ENCODE data around the gene GGT6.
A peak's percentile ranks its signal among the peaks of the same experiment; 100 is the strongest.
"Not testable (repeated sequence)": the region's sequence is repeated elsewhere in the genome, so short reads cannot be mapped to it uniquely, and the experiment has no call there.

Gene GGT6

DNA sequence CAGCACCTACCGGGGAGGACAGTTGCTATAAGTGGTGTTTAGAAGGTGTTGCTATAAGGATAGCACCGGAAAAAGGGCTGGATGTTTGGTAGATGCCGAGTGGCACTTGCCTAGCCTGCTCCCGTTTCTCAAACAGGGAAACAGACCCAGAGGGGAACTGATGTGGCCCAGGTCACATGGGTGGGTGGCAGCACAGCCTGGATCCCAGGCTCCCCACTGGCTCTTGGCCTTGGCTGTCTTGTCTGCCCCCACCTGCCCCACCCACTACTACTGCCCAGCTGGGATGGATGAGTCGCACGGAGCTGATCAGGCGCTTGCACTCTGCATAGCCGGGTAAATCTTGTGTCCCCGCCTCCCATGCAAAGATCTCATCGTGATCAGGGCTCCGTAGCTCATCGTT is 31.2 kb upstream of the GGT6 start:
- no peak for ATAC-seq

DNA sequence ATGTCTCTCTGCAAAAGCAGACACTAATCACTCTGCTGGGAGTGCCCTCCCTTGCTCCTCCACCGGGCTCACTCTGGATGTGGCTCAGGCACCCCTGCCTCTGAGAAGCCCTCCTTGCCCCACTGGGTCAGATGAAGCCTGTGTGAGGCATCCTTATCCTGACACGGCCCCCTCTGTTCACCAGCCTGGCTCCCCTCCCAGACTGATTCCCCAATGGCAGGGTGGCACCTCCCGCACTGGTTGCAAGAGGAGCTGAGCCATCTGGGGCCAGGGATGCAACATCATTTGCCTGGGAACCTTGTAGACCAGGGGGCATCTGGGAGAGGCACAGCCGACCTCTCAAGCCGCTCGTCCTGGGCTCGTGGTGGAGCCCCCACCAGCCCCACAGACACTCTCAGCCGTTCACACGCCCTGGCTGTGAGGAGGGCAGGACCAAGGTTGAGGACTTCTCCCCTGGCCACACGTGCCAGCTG is 30.6 kb upstream of the GGT6 start:
- ATAC-seq = no peak

DNA sequence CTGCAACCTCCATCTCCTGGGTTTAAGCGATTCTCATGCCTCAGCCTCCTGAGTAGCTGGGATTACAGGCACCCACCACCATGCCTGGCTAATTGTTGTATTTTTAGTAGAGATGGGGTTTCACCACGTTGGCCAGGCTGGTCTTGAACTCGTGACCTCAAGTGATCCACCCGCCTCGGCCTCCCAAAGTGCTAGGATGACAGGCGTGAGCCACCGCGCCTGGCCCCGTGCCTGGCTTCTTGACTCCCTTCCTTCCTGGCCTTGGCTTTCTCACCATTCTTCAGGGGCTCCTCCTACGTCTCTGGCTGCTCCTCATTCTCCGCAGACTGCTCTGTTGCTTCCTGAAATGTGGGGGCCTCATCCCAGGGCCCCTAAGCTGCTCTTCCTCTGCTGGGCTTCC is 29.7 kb upstream of the GGT6 start:
- not testable (repeated sequence) for ATAC-seq

DNA sequence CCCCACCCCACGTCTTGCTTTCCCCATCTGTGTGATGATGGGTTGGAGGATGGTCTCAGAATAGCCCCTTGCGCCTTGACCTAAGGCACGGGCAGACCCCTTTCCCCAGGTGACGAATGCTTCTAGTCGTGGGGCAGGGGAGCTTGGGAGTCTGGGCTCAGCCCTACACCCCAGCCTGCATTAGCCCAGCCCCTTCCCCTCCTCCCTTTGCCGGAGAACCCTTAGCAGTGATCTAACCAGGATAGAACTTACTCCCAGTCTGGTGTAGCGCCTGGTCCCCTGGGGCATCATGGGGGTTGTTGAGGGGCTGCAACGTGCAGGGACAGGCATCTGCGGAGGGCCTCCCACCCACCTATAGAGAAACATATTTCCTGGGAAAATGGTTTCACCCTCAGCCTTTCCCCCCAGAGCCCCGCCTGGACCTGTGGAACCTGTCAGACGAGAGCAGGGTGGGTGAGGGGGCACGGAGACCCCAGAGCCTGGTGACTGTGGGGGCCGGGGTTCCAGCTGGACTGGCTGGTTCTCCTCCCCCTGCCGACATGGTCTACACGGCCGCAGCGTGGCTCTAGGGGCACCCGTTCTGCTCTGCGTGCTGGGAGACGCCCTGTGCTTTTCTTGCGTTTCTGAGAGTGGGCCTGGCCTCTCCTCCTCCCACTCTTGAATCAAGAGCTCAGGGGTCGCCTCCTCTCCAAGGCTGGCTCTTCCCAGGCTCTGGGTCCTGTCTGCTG is 28.7 kb upstream of the GGT6 start:
- no peak for ATAC-seq

DNA sequence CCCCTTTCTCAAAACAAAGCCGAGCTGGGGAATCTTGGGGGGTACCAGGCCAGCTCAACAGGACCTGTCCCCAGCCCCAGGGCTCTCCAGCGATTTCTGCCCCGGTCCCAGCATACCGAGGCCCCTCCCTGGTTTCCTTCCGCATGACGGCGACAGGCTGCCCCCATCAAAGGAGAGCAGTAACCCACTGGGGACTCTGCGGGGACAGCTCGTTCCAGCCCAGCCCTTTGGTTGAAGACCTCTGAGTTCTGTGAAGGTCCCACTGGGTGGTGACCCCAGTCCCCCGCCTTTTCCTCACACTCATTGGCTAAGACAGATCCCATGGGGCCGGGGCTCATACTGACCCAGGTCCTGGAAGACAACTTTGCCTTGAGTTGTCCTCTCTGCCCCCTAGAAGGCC is 28.0 kb upstream of the GGT6 start:
- no peak for ATAC-seq

DNA sequence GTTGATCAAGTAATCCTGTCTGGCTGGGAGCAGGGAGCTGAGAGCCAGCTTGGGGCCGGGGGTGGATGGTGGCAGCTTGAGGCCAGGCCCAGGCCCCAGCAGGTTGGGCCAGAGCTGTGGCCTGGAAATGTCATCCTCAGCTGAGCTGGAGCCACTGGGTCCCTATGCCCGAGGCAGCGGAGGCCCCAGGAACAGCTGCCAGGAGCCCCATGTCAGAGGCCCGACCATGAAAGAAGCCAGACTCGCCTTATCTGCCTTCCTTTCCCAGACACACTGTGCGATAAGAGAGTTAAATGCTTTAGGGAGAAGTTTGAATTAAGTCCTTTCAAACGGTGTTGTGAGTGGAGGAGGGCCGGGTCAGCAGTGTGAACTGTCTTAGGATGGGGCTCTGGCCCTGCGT is 27.4 kb upstream of the GGT6 start:
- no peak for ATAC-seq

DNA sequence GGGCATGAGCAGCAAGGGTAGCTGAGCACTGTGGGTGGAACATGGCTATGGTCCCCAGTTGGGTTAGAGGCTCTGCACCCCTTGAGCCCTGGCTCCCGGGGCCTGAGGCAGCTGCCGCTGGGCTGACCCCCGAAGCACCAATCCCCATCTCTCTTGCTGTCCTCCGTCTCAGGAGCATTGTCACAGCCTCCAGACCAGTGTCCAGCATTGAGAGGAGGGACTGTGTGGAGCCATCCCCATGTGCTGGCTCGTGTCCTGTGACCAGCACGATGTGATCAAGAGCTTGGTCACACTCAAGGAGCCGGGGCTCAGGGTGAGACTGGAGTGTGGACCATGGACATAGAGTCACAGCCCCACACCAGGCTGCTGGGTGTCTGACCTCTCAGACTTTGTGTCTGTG is 26.8 kb upstream of the GGT6 start:
- no peak for ATAC-seq

DNA sequence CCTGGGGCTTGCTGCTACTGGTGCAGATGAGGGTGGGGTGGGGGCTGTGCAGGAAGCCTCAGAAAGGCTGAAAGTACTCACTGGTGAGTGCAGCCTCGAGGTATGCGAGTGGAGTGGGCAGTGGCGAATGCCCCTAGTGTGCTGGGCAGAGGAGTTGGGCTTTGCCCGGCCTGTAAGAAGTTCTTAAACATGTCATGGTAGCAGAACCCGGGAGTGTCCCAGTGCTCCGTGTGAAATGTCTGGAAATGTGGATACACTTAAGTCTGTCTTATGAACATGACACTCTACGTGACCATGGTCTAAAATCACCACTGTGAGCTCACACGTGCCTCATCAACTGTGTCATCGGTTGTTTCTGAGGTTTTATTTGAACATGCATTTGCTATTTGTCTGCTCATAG is 25.7 kb upstream of the GGT6 start:
- ATAC-seq = no peak

DNA sequence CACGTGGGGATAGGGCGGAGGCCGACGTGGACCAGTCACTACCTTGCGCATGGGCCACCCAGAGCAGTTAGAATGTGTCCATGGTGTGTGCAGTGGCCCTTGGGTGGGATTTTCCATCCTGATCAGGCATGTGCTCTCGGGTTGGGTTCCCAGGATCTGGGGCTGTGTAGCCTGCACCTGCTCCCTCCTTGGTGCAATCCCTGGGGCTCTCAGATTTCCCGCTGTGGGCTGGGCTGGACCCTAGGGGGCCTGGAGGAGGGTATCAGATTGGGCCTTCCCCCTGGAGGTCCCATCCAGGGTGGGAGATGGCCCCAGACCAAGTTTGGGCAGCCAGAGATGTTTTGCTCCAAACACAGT is 25.2 kb upstream of the GGT6 start:
- no peak for ATAC-seq

DNA sequence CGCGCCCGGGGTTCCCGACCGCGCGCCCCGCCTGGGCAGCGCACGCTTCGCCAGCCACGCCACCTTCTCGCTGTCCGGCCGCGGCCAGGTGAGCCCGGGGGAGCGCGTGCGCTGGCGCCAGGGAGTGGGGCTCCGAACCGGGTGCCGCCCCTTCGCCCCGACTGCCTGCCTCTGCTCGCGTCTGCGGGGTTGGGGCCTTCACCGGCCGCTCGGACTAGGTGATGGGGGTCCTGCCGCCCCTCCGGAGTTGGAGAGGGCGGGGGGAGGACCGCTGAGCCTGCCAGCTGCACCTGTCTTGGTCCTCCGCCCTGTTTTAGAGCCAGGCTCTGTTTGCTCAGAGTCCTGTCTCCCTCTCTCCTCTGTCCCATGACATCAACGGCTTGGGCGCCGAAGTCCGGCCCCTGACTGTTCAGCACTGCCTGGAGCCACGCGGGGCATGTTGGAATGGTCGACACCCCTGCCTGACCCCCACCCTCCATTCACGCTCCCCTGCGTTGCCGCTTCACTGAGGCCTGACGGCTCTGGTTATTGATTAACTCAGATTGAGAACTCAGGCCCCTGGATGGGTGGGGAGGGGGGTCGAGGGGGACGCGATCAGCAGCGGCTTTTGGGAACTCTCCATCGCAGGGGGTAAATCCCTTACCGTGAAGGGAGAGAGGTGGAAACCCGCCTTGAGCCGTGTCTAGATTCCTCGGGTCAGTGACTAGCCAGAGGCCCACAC is 24.7 kb upstream of the GGT6 start:
- ATAC-seq = no peak

DNA sequence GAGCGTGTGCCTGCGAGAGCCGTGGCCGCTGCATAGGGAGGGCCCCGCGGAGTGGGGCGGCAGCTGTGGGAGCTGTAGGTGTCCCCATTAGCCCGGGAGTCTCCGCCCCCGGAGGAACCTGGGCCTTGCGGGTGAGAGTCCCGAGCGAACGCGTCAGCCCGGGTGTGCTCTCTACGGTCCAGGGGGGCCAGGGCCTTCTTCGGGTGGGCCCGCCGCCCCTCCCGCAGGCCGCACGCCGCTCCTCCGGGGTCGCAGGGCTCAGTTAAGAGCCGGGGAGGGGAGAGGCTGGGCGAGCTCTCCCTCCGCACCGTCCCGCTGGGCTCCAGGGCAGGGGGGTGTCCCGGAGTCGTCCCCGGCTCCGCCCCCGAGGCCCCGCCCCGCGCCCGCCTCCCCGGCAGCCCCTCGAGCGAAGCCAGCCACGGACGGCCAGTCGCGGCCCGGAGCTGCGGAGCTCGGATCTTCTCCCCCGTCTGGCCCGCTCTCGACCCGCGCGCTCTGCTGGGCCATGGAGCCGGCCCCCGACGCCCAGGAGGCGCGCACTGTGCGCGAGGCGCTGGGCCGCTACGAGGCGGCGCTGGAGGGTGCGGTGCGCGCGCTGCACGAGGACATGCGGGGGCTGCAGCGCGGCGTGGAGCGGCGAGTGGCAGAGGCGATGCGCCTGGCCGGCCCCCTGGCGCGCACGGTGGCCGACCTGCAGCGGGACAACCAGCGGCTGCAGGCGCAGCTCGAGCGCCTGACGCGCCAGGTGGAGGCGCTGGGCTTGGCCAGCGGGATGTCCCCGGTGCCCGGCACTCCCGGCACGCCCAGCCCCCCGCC is 23.9 kb upstream of the GGT6 start, which contains the start of gene SMTNL2:
Gene SMTNL2 (plus strand): TSS at position 429 of the 816 bp plus-strand sequence. CDS start 77 bp downstream, at position 506.
- peak; percentile 34 to 39 for ATAC-seq

DNA sequence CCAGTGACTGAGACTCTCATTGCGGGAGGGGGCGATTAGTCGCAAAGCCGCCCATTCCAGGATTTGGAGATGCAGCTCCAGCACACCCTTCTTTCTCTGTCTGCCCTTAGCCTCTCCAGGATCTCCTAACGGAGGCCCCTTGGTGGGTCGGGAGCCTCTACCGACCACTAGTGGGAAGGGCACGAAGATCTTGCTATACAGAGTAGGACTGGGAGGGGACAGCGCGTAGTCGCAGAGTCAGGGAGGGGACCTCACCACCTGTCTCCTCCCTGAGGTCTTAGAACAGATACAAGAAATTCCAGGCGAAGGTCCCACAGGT is 23.4 kb upstream of the GGT6 start:
- peak; percentile 60 to 61 for ATAC-seq

DNA sequence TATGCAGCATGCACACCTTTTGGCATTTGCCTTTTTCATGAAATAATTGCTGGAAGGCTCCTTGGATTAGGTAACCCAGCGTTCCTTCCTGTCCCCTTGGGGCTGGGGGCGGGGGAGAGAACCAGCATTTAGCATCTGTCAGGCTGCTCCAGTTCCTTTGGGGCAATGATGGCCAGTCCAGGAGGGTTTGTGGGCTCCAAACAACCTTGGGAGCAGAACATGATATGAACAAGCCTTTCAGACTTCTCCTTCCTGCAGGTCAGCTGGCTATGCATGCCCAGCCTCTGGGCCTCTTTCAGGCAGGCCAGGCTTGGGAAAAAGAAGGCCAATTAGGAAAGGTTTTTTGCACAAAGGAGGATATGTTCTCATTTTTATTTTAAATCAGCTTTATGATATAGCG is 22.8 kb upstream of the GGT6 start:
- ATAC-seq = no peak

DNA sequence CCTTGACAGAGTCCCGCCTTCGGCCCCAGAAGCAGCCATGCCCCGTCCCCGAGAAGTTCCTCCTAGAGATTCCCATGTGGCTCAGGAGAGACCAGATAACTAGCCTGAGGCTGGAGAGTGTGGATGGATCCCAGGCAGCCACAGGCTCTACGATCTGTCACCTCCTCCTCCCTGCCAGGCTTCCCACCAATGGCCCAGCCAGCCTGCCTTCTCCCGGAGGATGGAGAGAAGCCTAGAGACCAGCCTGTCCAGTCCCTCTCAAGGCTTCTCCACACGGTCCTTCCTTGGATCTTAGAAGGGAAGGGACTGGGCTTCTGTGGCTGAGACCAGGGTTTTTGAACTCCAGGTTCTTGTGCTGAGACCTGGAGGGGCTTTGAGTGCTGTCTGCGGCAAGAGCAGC is 22.3 kb upstream of the GGT6 start:
- no peak for ATAC-seq

DNA sequence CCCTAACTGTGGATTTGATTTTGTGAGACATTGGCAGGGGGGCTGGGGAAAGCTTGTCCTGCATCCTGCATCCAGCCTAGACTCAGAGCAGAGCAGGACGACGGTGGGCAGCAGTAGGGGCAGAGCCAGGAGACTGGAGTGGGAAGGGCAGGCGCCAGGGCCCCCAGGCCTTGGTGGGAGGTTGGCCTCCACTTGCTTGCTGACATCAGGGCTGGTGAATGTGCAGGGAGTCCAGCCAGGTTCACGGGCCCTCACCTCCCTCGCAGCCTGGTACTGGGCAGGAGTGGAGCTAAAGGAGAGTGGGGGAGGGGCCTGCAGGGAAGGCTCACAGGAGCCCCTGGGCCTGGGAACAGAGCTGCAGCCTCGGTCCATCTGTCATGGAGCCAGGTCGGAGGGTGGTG is 21.7 kb upstream of the GGT6 start:
- ATAC-seq = no peak

DNA sequence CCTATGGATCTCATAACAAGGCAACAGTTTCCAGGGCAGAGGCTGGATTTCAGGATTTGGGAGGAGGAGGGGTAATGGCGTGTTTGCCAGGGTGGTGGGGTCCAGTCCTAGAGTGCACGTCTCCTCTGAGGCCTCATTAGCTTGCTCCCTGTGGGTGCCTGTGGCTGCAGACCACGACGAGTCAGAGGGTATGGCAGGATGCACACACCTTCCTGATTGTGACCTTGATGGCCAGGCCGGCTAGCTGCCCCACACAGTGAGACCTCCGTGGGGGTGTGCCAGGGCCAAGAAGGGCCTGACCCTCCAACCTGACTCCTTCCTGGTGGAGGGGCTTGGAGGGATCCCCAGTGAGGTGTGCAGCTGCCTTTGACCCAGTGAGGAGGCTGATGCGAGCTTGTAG is 19.9 kb upstream of the GGT6 start:
- no peak for ATAC-seq

DNA sequence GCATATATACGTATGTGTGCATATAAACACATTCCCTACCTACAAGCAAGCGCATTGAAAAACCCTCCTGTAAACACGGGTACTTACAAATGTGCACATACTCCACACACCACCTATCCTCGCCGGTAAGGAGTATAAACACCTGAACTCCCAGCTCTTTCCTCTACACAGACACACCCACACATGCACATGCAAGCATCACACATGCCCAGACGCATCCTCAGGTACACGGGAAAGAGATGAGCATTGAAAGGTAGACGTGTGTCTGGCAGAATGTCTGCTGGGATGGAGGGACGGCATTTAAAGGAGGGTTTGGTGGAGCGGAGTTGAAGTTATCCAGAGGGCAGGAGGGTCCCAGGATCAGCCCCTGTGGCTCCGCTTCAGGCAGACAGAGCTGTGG is 19.3 kb upstream of the GGT6 start:
- ATAC-seq = no peak

DNA sequence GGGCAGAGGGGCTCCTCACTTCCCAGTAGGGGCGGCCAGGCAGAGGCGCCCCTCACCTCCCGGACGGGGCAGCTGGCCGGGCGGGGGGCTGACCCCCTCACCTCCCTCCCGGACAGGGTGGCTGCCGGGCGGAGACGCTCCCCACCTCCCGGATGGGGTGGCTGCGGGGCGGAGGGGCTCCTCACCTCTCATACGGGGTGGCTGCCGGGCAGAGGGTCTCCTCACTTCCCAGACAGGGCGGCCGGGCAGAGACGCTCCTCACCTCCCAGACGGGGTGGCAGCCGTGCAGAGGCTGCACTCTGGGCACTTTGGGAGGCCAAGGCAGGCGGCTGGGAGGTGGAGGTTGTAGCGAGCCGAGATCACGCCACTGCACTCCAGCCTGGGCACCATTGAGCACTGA is 18.0 kb upstream of the GGT6 start:
- not testable (repeated sequence) for ATAC-seq

DNA sequence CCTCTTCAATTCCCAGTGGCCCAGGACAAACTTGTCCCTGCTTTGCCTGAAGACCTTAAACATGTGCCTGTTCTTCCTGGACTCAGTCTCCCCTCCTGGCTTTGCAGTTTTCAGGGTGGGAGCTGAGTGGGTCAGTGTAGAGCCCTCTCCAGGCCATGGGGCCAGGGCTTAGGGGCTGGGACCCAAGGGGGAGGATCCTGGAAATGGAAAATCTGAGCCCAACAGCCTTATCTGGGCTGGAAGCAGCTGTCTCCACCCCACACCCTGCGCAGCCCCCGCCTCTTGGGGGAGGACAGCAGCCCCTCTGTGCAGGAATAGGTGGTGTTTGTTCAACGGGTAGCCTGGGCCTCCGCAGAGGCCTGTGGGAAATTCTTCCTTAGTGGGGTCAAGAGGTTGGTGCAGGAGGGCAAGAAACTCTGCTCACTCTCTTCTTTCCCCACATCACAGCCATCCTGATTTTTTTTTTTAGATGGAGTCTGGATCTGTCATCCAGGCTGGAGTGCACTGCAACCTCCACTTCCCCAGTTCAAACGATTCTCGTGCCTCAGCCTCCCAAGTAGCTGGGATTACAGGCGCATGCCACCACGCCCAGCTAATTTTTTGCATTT is 17.1 kb upstream of the GGT6 start:
- ATAC-seq = no peak

DNA sequence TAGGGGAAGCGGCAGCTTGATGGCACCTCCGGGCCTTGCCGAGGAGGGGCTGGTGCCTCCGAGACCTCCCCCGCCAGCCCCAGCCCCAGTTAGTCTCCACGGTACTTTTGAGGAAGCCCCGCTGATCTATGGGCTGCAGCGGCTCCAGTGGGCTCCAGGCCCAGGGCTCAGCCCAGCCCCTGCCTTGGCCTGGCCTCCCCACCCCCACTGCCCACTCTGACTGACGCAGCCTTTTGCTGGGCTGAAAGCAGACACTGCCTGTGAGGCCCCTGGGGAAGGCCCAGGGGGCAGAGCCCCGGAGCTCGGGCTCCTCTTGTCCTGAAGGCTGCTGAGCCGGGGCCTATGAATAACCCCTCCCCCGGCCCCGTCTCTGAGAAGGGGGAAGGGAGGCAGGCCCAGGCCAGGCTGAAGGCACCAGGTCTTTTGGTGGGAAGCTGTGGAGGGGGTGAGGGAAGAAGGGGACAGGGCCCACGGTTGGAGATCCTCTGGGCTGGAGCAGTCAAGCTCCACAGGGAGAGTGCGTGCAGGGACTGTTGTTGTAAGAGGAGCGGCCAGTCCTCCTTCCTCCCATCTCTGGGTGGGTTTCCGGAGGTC is 16.4 kb upstream of the GGT6 start:
- ATAC-seq = no peak

DNA sequence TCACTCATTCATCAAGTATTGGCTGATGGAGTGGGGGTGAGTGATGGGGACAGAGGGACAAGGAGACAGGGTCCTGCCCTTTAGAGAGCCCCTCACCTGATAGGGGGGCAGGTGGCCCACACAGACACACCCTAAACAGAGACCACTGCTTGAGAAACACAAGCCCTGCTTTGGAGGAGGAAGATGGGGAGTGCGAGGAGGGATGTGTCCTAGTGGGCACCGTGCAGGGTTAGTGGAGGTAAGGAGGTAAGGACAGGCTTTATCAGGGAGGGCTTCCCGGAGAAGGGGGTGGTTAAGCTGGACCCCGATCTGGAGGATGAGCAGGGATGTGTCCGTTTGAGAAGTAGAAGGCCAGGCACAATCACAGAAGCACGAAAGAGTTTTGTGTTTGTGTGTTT is 15.8 kb upstream of the GGT6 start:
- ATAC-seq = no peak

DNA sequence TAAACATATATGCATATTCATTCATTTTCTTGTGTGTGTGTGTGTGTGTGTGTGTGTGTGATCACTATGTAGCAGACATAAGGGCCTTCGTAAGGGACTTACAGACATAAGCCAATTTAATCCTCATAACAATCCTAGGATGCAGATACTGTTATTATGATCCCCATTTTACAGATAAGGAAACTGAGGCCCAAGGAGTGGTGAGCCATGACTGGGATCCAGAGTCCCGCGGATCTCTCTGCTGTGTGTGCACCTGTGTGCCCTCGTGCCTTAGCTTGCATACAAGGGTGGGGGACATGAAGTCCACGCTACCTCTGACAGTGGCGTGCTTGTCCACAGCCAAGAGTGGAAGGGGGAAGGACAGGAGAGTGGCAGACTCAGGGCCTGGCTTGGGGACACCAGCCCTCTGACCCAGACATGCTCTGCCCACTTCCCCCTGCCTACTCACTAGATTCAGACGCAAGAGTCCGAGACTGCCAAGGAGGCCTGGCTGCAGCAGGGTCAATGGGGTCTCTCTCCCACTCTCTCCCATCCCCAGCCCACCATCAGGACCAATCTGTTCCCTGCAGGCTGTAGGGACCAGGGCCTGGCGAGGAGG is 14.2 kb upstream of the GGT6 start:
- ATAC-seq = no peak

DNA sequence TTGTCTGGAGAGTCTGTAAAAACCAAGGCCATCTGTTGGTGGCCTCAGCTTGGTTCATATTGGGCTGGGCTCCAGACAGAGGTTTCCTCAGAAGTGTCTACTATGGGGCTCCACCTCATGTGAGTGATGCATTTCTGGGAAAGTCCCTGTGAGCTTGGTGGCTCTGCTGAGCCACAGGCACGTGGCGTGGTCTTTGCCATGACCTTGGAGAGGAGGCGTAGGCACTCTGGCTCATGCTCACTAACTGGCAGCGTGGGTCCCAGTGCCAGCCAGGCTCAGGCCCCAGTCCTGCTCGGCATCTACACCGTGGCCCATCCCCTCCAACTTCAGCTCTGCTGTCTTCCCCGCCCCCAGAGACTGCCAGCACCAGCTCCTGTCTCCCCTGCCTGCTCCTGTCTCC is 13.3 kb upstream of the GGT6 start:
- peak; percentile 99 for ATAC-seq

Data from activated CD4-positive, CD25-positive, alpha-beta regulatory T cell treated with anti-CD3 and anti-CD28 coated beads, Interleukin-2, amount 50 U/mL, for 24 hours (primary cell).